Endothelial cell of umbilical vein (primary cell): Measurements from ENCODE around the gene PKNOX2. TPM values are rescaled to one million over a fixed set of nuclear protein-coding genes. Genes with fewer than 3 reads are reported as not detected.

ENCODE experiments used
- BruUV-seq: library from RNA; stranded (reverse); fragments of 400-500 nt; replicated peaks from 2 replicates; lab custom pipeline; 2021; lab: Mats Ljungman, UMichigan
- CTCF ChIA-PET: fragments of 300-600, 350-600 bp; sonication (Branson Sonifier 250); formaldehyde crosslinking; loops from one replicate; lab custom pipeline; 2021; ENCODE audit warnings: antibody characterized with exemption, inconsistent platforms; lab: Charles Lee
- POLR2A ChIA-PET: fragments of 300-600, 350-600 bp; sonication (Branson Sonifier 250); formaldehyde crosslinking; loops from one replicate; lab custom pipeline; 2021; ENCODE audit warnings: antibody characterized with exemption, inconsistent platforms; lab: Charles Lee
- DNase-seq: peaks from one replicate; pipeline ENCODE4 v3.0.0-alpha.2; 2011; ENCODE audit warnings: low read depth, low spot score
- FAIRE-seq: peaks from 2 replicates; lab custom pipeline; 2011; peaks lifted over from hg19 to GRCh38; lab: Jason Lieb, UNC
- H2AFZ ChIP-seq: 2 replicates; pipeline ENCODE4 v1.6.0; 2012; ENCODE audit warnings: low read depth, low read length, control low read depth, inconsistent platforms
- H3K27ac ChIP-seq: 2 replicates; pipeline ENCODE4 v1.5.1; 2011; ENCODE audit warnings: low read depth, mild to moderate bottlenecking, control low read depth, low read length, moderate library complexity; ENCODE audit not compliant: insufficient read depth
- H3K27me3 ChIP-seq, 2 experiments: 2 replicates each; pipeline versions ENCODE4 v1.6.0 to v1.6.1; 2011; ENCODE audit warnings: low read length in 2 of 2, mixed read lengths in 1 of 2; ENCODE audit not compliant: control insufficient read depth in 2 of 2, insufficient read depth in 2 of 2
- H3K36me3 ChIP-seq, 2 experiments: 2 replicates in 1 of 2; 3 replicates in 1 of 2; pipeline ENCODE4 v1.5.1; 2011; ENCODE audit warnings: low read length in 2 of 2, mild to moderate bottlenecking in 1 of 2, moderate library complexity in 1 of 2; ENCODE audit not compliant: control insufficient read depth in 2 of 2, insufficient read depth in 2 of 2; ENCODE audit errors: extremely low read depth in 1 of 2
- H3K4me1 ChIP-seq: 3 replicates; pipeline ENCODE4 v1.5.1; 2011; ENCODE audit warnings: mild to moderate bottlenecking, low read length; ENCODE audit not compliant: control insufficient read depth, insufficient read depth; ENCODE audit errors: extremely low read depth
- H3K4me2 ChIP-seq: 2 replicates; pipeline ENCODE4 v1.6.1; 2011; ENCODE audit warnings: low read length, control low read depth, mixed read lengths; ENCODE audit not compliant: insufficient read depth
- H3K4me3 ChIP-seq, 3 experiments: fragments of 200-600 bp in 1 of 3; sonication (generic), shearing (Covaris generic) in 1 of 3; replicated peaks in 1 of 3; 2 replicates each; pipeline ENCODE4 v1.5.1; 2011 to 2016; ENCODE audit warnings: control low read depth in 3 of 3, low read length in 3 of 3, mild to moderate bottlenecking in 2 of 3, inconsistent platforms in 1 of 3, low read depth in 1 of 3, moderate library complexity in 1 of 3; ENCODE audit not compliant: insufficient read depth in 1 of 3
- H3K79me2 ChIP-seq: 2 replicates; pipeline ENCODE4 v1.6.0; 2012; ENCODE audit warnings: low read length, inconsistent platforms; ENCODE audit not compliant: control insufficient read depth, insufficient read depth
- H3K9ac ChIP-seq: replicated peaks from 2 replicates; pipeline ENCODE3; 2011; ENCODE audit warnings: low read length, control low read depth; ENCODE audit not compliant: insufficient read depth; ENCODE audit errors: extremely low read depth
- H3K9me1 ChIP-seq: replicated peaks from 3 replicates; pipeline ENCODE4 v1.6.0; 2011; ENCODE audit warnings: mild to moderate bottlenecking, low read length; ENCODE audit not compliant: control insufficient read depth, insufficient read depth; ENCODE audit errors: extremely low read depth
- H3K9me3 ChIP-seq: replicated peaks from 2 replicates; pipeline ENCODE4 v1.5.1; 2012; ENCODE audit warnings: low read length, inconsistent platforms; ENCODE audit not compliant: control insufficient read depth, insufficient read depth
- H4K20me1 ChIP-seq: replicated peaks from 2 replicates; pipeline ENCODE3; 2011; ENCODE audit warnings: mild to moderate bottlenecking, low read length; ENCODE audit not compliant: control insufficient read depth, insufficient read depth; ENCODE audit errors: extremely low read depth
- CTCF ChIP-seq, 2 donors: IDR thresholded peaks; 1 replicate in 1 of 2; 2 replicates in 1 of 2; pipeline ENCODE4 v1.5.1; 2011; ENCODE audit warnings: low read length in 2 of 2, mild to moderate bottlenecking in 2 of 2, moderate library complexity in 2 of 2, control low read depth in 1 of 2, inconsistent platforms in 1 of 2, low read depth in 1 of 2; ENCODE audit not compliant: insufficient read depth in 1 of 2; ENCODE audit errors: extremely low read depth in 1 of 2
- EZH2 ChIP-seq: IDR thresholded peaks from 2 replicates; pipeline ENCODE4 v1.6.1; 2012; ENCODE audit warnings: borderline replicate concordance, low read depth, mild to moderate bottlenecking, moderate library complexity, low read length, inconsistent platforms; ENCODE audit not compliant: severe bottlenecking
- FOS ChIP-seq: IDR thresholded peaks from 2 replicates; pipeline ENCODE4 v1.6.1; 2011; ENCODE audit warnings: mild to moderate bottlenecking, low read length, moderate library complexity, borderline replicate concordance; ENCODE audit not compliant: insufficient read depth
- GATA2 ChIP-seq: IDR thresholded peaks from 2 replicates; pipeline ENCODE4 v1.7.0; 2011; ENCODE audit warnings: low read depth, mild to moderate bottlenecking, moderate library complexity, mixed read lengths, low read length; ENCODE audit not compliant: insufficient read length, insufficient read depth
- JUN ChIP-seq: IDR thresholded peaks from 2 replicates; pipeline ENCODE4 v1.6.1; 2011; ENCODE audit warnings: borderline replicate concordance, low read depth; ENCODE audit not compliant: insufficient read length, insufficient read depth
- MAX ChIP-seq: IDR thresholded peaks from 2 replicates; pipeline ENCODE4 v1.6.1; 2011; ENCODE audit not compliant: insufficient read depth, insufficient read length
- MYC ChIP-seq: IDR thresholded peaks from one replicate; pipeline ENCODE4 v1.6.1; 2011; ENCODE audit warnings: mild to moderate bottlenecking, low read depth, low read length
- POLR2A ChIP-seq: IDR thresholded peaks from 2 replicates; pipeline ENCODE4 v1.6.1; 2012; ENCODE audit warnings: low read depth, mild to moderate bottlenecking, control low read depth, low read length
- POLR2AphosphoS5 ChIP-seq: IDR thresholded peaks from 2 replicates; pipeline ENCODE4 v1.6.1; 2012; ENCODE audit warnings: low read depth, mild to moderate bottlenecking, control low read depth, low read length, moderate library complexity; ENCODE audit not compliant: insufficient read depth
- dilution Hi-C: fragments of 300-500 bp; cut with MboI; formaldehyde crosslinking; loops from one replicate; pipeline ENCODE4 v1.15.0; 2019; ENCODE audit warnings: low sequenced_read_pairs; ENCODE audit not compliant: extremely low pct_ligation_motif_present
- intact Hi-C: fragments of 100-400 bp; cut with micrococcal nuclease; formaldehyde crosslinking; loops from one replicate; pipeline ENCODE4 v1.10.0; 2022
- polyA plus RNA-seq, 4 experiments: library from polyadenylated mRNA; depleted of rRNA in 3 of 4; stranded (reverse) in 3 of 4; unstranded in 1 of 4; fragments of >200 nt; gene quantifications; 2 replicates each; pipeline versions ENCODE4 v1.2.1 to v1.2.3, GENCODE V29; 2011 to 2012; ENCODE audit warnings: missing spikeins in 1 of 4
- total RNA-seq: library from RNA; stranded (reverse); gene quantifications from 2 replicates; pipeline ENCODE4 v1.2.3, GENCODE V29; 2021

Gene PKNOX2
- total and polyA plus RNA-seq, 2 donors (not counting 3 experiments of a cell fraction or from before 2014, with no cell fraction given), result 0.11 to 0.91 TPM

GRCh38 chr11:125441648-125442410, 277.3 kb downstream of the PKNOX2 start:
- FAIRE-seq (no peak), DNase-seq (no peak)
- no peak for TF ChIP-seq JUN
- no peak for TF ChIP-seq CTCF (IDR thresholded peaks at IDR 0.05; ENCODE audit: extremely low read depth in 1 of 2, insufficient read depth in 1 of 2, low read depth in 1 of 2, low read length in 2 of 2)
- no peak for TF ChIP-seq FOS
- Histone ChIP-seq H3K4me1 (no peaks in the 10 kb centered on the region), H4K20me1 (no peaks in the 10 kb centered on the region), H3K36me3 (no peaks in the 10 kb centered on the region), H3K79me2 (no peaks in the 10 kb centered on the region), H3K9me3 (no peaks in the 10 kb centered on the region), H2AFZ (no peak overlapping the region), H3K9me1 (no peaks in the 10 kb centered on the region), H3K4me2 (no peak overlapping the region), H3K27ac (no peak overlapping the region), H3K9ac (no peak overlapping the region), H3K4me3 (no peak overlapping the region), H3K27me3 (peaks cover 0 to 12% of the 10 kb centered on the region in 2 experiments)
- POLR2A ChIA-PET, result no interaction called here
- no TSS peak for BruUV-seq
- dilution Hi-C loops, result no loop called here
- CTCF ChIA-PET, result interaction anchor here (2.8 to 4.5 kb wide), 2 partner anchors 10 to 12 kb away, joined by 13 to 31 read pairs; no protein-coding TSS in a partner anchor
- intact Hi-C loops, result no loop called here

DNA sequence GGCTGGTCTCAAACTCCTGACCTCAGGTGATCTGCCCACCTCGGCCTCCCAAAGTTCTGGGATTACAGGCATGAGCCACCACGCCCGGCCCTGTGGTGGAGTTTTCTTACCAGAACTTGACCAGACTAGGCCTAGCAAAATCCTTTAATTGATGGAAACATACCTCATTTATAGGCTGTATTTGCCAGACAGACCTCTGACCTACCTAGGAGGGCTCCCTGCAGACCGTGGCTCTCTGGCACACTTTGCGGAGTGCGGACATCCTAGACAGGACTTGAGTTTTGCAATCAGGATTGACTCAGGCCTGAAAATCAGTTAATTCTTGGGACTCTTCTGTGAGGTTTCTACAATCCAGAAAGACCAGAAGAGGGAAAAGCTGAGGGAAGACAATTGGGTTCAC, 278.4 kb downstream of the PKNOX2 start:
- Histone ChIP-seq H3K27ac (no peak overlapping the region), H2AFZ (no peak overlapping the region), H3K27me3 (peaks cover 0 to 11% of the 10 kb centered on the region in 2 experiments), H3K4me3 (no peak overlapping the region), H3K4me1 (no peaks in the 10 kb centered on the region), H3K79me2 (no peaks in the 10 kb centered on the region), H3K9me3 (no peaks in the 10 kb centered on the region), H3K36me3 (no peaks in the 10 kb centered on the region), H3K9ac (no peak overlapping the region), H3K4me2 (no peak overlapping the region), H4K20me1 (no peaks in the 10 kb centered on the region), H3K9me1 (no peaks in the 10 kb centered on the region)
- intact Hi-C loops (no loop called here), dilution Hi-C loops (no loop called here)
- CTCF ChIA-PET, result no interaction called here
- POLR2A ChIA-PET, result no interaction called here
- DNase-seq (no peak), FAIRE-seq (no peak)
- no TSS peak for BruUV-seq
- TF ChIP-seq MAX (no peak), CTCF (IDR thresholded peaks at IDR 0.05; ENCODE audit: extremely low read depth in 1 of 2, insufficient read depth in 1 of 2, low read depth in 1 of 2, low read length in 2 of 2) (no peak), EZH2 (no peak), FOS (no peak), POLR2A (no peak), POLR2AphosphoS5 (no peak), JUN (no peak), GATA2 (no peak), MYC (no peak)
